HG03103 (cell line): ENCODE results near the gene CENPF.

Source experiments
- ATAC-seq: cut with Tn5 transposase; IDR thresholded peaks from one replicate; pipeline ENCODE4 v1.9.1; 2021; ENCODE audit warnings: low read depth; ENCODE audit not compliant: unreplicated experiment

The CENPF gene

GRCh38 chr1:214615109-214615508 lies 12.1 kb downstream of the CENPF start:
- ATAC-seq, result no peak

GRCh38 chr1:214615871-214616270 lies 12.9 kb downstream of the CENPF start:
- ATAC-seq, result no peak

- no peak for ATAC-seq
Observed at GRCh38 chr1:214617246-214617645, 14.3 kb downstream of the CENPF start.

GRCh38 chr1:214617843-214618242 lies 14.8 kb downstream of the CENPF start:
- ATAC-seq, result no peak

GRCh38 chr1:214621236-214621635 lies 18.2 kb downstream of the CENPF start:
- no peak for ATAC-seq

GRCh38 chr1:214623430-214623829 lies 20.4 kb downstream of the CENPF start:
- no peak for ATAC-seq

GRCh38 chr1:214632091-214632490 lies 29.1 kb downstream of the CENPF start:
- ATAC-seq, result no peak

- no peak for ATAC-seq
Observed at GRCh38 chr1:214633686-214634085, 30.7 kb downstream of the CENPF start.

GRCh38 chr1:214634267-214634666 lies 31.3 kb downstream of the CENPF start:
- no peak for ATAC-seq

- no peak for ATAC-seq
Observed at GRCh38 chr1:214635086-214635485, 32.1 kb downstream of the CENPF start.

GRCh38 chr1:214635506-214635905 lies 32.5 kb downstream of the CENPF start:
- no peak for ATAC-seq

- no peak for ATAC-seq
Observed at GRCh38 chr1:214636436-214636835, 33.4 kb downstream of the CENPF start.

GRCh38 chr1:214637125-214637524 lies 34.1 kb downstream of the CENPF start:
- no peak for ATAC-seq

- ATAC-seq, result peak; percentile 84
Observed at GRCh38 chr1:214637722-214638458, 34.9 kb downstream of the CENPF start.

GRCh38 chr1:214638459-214638807 lies 35.4 kb downstream of the CENPF start:
- no peak for ATAC-seq

- ATAC-seq, result no peak
Observed at GRCh38 chr1:214638997-214639396, 36.0 kb downstream of the CENPF start.

- ATAC-seq, result no peak
Observed at GRCh38 chr1:214640431-214641213, 37.6 kb downstream of the CENPF start.

GRCh38 chr1:214641214-214641895 lies 38.4 kb downstream of the CENPF start:
- no peak for ATAC-seq

- no peak for ATAC-seq
Observed at GRCh38 chr1:214643030-214643429, 40.0 kb downstream of the CENPF start.

- ATAC-seq, result no peak
Observed at GRCh38 chr1:214645712-214646111, 42.7 kb downstream of the CENPF start.

GRCh38 chr1:214648801-214649200 lies 45.8 kb downstream of the CENPF start:
- no peak for ATAC-seq
